ENCODE measurements around the gene RFPL1. TPM values are rescaled to one million over a fixed set of nuclear protein-coding genes. Genes with fewer than 3 reads are reported as not detected.

RFPL1 gene
- total RNA-seq, 1 experiment from 2014 or later: not detected

DNA sequence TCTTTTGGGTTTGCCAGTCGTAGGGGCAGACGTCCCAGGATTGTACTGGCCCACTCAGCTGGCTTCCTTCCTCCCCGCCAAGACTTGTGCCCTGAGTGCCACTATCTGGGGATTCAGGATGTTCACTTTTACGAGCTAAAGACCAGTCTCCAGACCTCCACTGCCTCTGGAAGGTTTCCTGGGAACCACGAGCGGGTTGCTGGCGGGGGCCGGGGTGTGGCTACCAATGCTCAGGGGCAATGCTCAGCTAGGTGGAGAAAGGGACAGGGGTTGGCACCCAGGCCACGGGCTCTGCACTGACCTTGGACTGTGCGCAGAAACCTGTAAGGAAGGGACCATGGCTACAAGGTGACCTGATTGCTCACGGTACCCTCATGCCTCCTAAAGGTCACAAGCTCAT lies 43.9 kb downstream of the RFPL1 start:
- peaks cover 53% of the 10 kb centered on the region for H3K27me3 Mint-ChIP-seq (ENCODE audit: unreplicated experiment)
- DNase-seq: no peak
- no peaks in the 10 kb centered on the region for H3K9me3 Mint-ChIP-seq (ENCODE audit: low read depth, unreplicated experiment)
- H3K4me1 Mint-ChIP-seq (ENCODE audit: low read depth, unreplicated experiment): no peaks in the 10 kb centered on the region
- intact Hi-C loops (cut with micrococcal nuclease; ENCODE audit: unreplicated experiment): no loop called here
- H3K36me3 Mint-ChIP-seq (ENCODE audit: insufficient read depth, unreplicated experiment): no peaks in the 10 kb centered on the region
- CTCF ChIA-PET: no interaction called here
- no TSS peak for BruUV-seq (replicated peaks)
- TF ChIP-seq, protein P1, sequence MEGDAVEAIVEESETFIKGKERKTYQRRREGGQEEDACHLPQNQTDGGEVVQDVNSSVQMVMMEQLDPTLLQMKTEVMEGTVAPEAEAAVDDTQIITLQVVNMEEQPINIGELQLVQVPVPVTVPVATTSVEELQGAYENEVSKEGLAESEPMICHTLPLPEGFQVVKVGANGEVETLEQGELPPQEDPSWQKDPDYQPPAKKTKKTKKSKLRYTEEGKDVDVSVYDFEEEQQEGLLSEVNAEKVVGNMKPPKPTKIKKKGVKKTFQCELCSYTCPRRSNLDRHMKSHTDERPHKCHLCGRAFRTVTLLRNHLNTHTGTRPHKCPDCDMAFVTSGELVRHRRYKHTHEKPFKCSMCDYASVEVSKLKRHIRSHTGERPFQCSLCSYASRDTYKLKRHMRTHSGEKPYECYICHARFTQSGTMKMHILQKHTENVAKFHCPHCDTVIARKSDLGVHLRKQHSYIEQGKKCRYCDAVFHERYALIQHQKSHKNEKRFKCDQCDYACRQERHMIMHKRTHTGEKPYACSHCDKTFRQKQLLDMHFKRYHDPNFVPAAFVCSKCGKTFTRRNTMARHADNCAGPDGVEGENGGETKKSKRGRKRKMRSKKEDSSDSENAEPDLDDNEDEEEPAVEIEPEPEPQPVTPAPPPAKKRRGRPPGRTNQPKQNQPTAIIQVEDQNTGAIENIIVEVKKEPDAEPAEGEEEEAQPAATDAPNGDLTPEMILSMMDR (IDR thresholded peaks at IDR 0.05; ENCODE audit: unreplicated experiment): no peak
- H3K4me3 Mint-ChIP-seq (ENCODE audit: low read depth, unreplicated experiment): no peak overlapping the region
- H3K27ac Mint-ChIP-seq (ENCODE audit: unreplicated experiment): no peak overlapping the region

DNA sequence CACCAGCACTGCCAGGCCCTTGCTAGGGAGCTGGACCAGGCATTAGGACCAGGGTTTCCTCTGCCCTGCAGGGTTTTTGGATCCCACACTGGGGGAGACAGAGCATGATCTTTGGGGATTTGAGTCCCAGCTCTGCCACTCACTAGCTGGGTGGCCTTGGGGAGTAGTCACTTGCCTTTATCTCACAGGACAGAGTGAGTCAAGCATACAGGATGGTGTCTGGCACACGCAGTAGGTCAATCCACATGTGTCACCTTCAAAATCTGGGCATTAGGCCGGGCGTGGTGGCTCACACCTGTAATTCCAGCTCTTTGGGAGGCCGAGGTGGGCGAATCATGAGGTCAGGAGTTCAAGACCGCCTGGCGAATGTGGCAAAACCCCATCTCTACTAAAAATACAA lies 44.3 kb downstream of the RFPL1 start:
- peaks cover 53% of the 10 kb centered on the region for H3K27me3 Mint-ChIP-seq (ENCODE audit: unreplicated experiment)
- no peaks in the 10 kb centered on the region for H3K9me3 Mint-ChIP-seq (ENCODE audit: low read depth, unreplicated experiment)
- no peaks in the 10 kb centered on the region for H3K36me3 Mint-ChIP-seq (ENCODE audit: insufficient read depth, unreplicated experiment)
- H3K4me1 Mint-ChIP-seq (ENCODE audit: low read depth, unreplicated experiment): no peaks in the 10 kb centered on the region
- CTCF ChIA-PET: interaction anchor here (0.7 kb wide), 1 partner anchor 153 kb away, joined by 4 read pairs; no protein-coding TSS in a partner anchor
- no peak overlapping the region for H3K27ac Mint-ChIP-seq (ENCODE audit: unreplicated experiment)
- BruUV-seq (replicated peaks): no TSS peak
- DNase-seq: no peak
- no peak overlapping the region for H3K4me3 Mint-ChIP-seq (ENCODE audit: low read depth, unreplicated experiment)
- intact Hi-C loops (cut with micrococcal nuclease; ENCODE audit: unreplicated experiment): no loop called here
- TF ChIP-seq, protein P1 (IDR thresholded peaks at IDR 0.05; ENCODE audit: unreplicated experiment): no peak

DNA sequence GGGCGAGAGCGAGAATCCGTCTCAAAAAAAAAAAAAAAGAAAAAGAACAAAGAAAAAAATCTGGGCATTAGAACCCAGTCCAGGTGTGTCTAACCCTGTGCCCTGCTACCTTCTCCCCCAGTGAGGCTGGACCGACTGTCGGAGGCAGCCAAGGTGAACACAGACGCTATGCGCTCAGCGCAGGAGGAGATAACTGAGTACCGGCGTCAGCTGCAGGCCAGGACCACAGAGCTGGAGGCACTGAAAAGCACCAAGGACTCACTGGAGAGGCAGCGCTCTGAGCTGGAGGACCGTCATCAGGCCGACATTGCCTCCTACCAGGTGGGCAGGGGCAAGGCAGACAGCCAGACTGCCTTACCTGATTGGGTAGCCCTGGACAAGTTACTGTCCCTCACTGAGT lies 44.9 kb downstream of the RFPL1 start:
- no peaks in the 10 kb centered on the region for H3K9me3 Mint-ChIP-seq (ENCODE audit: low read depth, unreplicated experiment)
- DNase-seq: no peak
- H3K4me1 Mint-ChIP-seq (ENCODE audit: low read depth, unreplicated experiment): no peaks in the 10 kb centered on the region
- no peaks in the 10 kb centered on the region for H3K36me3 Mint-ChIP-seq (ENCODE audit: insufficient read depth, unreplicated experiment)
- no peak overlapping the region for H3K4me3 Mint-ChIP-seq (ENCODE audit: low read depth, unreplicated experiment)
- no peak overlapping the region for H3K27ac Mint-ChIP-seq (ENCODE audit: unreplicated experiment)
- H3K27me3 Mint-ChIP-seq (ENCODE audit: unreplicated experiment): peaks cover 53% of the 10 kb centered on the region
- no TSS peak for BruUV-seq (replicated peaks)
- CTCF ChIA-PET: interaction anchor here (0.6 to 0.7 kb wide), 2 partner anchors 52 to 154 kb away, joined by 3 to 4 read pairs; no protein-coding TSS in a partner anchor
- TF ChIP-seq, protein P1 (IDR thresholded peaks at IDR 0.05; ENCODE audit: unreplicated experiment): no peak
- intact Hi-C loops (cut with micrococcal nuclease; ENCODE audit: unreplicated experiment): no loop called here

DNA sequence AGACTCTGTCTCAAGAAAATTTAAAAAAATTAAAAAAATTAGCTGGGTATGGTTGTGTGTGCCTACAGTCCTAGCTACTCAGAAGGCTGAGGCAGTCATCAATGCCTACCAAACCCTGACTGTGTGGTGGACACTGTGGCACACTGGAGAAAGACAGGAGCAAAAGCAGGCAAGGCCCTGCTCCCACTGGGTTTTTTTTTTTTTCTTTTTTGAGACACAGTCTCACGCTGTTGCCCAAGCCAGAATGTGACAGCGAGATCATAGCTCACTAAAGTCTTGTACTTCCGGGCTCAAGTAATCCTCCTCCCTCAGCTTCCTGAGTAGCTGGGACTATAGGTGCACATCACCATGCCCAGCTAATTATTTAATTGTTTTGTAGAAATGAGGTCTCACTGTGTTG lies 46.3 kb downstream of the RFPL1 start:
- no peak overlapping the region for H3K4me3 Mint-ChIP-seq (ENCODE audit: low read depth, unreplicated experiment)
- intact Hi-C loops (cut with micrococcal nuclease; ENCODE audit: unreplicated experiment): no loop called here
- no peak for DNase-seq
- no peaks in the 10 kb centered on the region for H3K4me1 Mint-ChIP-seq (ENCODE audit: low read depth, unreplicated experiment)
- BruUV-seq (replicated peaks): no TSS peak
- TF ChIP-seq, protein P1 (IDR thresholded peaks at IDR 0.05; ENCODE audit: unreplicated experiment): no peak
- H3K27me3 Mint-ChIP-seq (ENCODE audit: unreplicated experiment): peaks cover 53% of the 10 kb centered on the region
- CTCF ChIA-PET: no interaction called here
- no peak overlapping the region for H3K27ac Mint-ChIP-seq (ENCODE audit: unreplicated experiment)
- no peaks in the 10 kb centered on the region for H3K36me3 Mint-ChIP-seq (ENCODE audit: insufficient read depth, unreplicated experiment)
- H3K9me3 Mint-ChIP-seq (ENCODE audit: low read depth, unreplicated experiment): peaks cover 3% of the 10 kb centered on the region

Measured in Calu3 (cell line).